M059J (cell line): Measurements from ENCODE around the gene CD47. TPM values are rescaled to one million over a fixed set of nuclear protein-coding genes. Genes with fewer than 3 reads are reported as not detected.
A peak's percentile ranks its signal among the peaks of the same experiment; 100 is the strongest.

Experiments
- DNase-seq: peaks from one replicate; pipeline ENCODE4 v3.0.0-alpha.2; 2012; ENCODE audit warnings: low read depth
- total RNA-seq: library from RNA; depleted of rRNA; stranded (reverse); fragments of >200 nt; shearing (Covaris generic); gene quantifications from 2 replicates; pipeline ENCODE4 v1.2.3, GENCODE V29; 2014

Gene CD47
- total RNA-seq, 1 experiment from 2014 or later = 189 TPM

DNA sequence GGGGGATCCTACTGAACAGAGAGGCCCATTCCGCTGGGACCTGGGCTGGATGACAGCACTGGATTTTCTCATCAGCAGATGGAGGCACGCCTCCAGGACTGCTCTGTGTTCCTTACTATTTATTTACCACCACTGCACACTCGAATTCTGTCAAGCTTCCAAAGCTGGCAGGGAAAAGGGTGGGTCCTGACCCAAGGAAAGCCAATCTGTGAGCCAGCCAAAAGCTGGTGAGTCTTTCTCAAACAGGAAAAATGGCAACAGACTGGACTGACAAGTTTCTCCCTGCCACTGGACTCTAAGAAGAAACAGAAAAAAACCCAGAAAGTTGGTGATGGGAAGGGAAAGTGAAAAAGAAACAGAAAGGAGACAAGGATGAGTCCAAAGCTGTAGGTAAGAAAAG lies 37.8 kb downstream of the CD47 start:
- no peak for DNase-seq

DNA sequence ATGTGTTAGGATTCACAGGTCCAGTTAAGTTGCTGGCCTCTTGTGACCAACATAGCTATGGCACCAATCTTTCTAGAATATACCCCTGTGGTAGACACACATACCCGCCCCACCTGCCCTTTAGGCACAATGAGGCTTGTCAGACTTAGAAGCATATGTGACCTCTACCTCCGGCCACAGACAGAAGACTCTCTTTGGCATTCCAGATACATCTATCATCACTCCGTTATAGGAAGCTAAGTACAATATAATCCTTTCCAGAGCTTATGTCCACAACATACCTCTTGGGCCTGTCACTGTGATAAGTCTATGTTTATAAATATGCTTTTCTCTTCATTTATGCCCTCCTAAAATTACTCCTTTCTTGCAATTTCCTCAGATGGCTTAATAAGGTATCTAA lies 39.8 kb downstream of the CD47 start:
- no peak for DNase-seq

DNA sequence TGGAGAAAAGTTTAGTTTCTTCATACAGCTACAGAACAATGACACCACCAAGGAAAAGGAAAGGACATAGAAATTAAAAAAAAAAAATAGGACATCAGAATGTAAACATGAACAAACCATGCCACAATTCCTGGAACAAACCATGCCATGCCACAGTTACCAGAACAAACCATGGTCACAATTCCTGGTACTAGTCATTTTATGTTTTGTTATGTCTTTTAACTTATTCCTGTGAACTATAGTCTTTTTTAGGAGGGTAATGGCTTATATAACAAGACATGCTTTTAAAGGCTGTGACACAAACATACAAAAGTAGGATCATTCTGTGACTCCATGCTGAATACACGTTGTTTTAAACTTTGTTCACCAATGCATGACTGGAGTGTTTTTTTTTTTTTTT lies 42.8 kb downstream of the CD47 start:
- DNase-seq = no peak

DNA sequence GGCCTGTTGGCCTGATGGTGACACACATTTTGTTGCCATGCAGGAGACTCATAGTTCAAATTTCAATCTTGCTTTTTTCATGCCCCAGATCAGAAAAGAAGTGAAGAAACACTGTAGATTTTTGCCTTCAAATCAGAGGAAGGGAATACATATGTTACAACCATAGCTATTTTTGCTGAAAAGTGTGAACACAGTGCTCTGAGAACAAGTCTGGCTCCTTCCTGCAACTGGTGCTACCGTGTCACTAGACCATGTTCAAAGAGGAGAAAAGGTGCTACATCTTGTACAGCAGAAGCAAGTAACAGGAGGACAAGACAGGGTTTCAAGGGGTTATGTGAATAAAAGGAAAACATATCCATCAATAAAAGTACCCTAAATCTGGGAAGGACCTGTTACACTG lies 44.6 kb downstream of the CD47 start:
- no peak for DNase-seq

DNA sequence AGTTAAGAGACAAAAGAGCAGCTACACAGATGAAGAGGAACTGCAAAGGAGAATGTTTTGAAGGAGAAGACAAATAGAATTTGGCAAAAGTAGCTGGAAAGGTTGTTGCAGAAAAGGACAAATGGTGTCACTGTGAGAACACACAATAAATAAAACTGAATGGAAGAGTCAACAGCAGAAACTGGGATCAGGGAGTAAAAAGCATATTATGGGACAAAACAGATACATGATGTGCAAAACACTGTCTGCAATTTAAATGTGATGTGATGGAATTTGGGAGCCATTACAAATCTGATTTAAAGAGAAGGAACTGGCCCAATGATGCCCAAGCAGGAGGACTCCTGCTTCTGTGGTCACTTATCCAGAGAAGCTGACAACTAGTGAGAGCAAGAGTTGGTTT lies 46.1 kb downstream of the CD47 start:
- no peak for DNase-seq

DNA sequence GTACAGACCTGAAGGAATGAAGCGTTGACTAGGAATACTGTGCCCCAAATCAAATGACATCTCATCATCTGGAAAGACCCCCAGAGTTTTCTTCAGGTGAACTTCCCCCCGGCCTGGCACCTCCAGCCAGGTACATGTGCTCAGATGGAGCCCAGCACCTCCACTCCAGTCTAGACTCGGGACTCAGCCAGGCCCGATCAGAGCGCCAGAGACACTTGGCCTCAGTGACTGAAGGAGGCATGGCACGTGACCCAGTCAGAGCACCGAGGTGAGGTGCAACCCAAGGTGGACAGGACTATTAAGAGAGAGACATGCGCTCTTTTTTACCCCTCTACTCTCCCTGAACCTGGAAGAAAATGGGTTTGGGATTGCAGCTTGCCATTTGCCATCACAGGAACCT lies 48.5 kb downstream of the CD47 start:
- DNase-seq = no peak

DNA sequence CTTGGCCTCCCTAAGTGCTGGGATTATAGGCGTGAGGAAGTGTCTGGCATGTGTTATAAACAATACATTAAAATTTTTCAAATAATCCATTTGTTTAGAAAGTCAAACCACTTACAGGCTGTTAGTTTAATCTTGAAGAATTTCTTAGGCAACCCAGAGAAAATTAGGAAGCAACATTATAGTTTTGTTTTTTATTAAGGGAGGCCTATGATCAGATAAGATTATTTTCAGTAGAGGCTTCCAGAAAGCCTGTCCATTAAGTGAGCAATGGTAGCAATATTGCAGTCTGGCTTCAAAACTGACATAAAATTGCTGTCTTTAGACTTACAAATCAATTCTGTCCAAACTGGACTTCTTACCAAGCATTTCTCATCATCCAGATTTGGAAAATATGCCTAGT lies 49.6 kb downstream of the CD47 start:
- DNase-seq = no peak

DNA sequence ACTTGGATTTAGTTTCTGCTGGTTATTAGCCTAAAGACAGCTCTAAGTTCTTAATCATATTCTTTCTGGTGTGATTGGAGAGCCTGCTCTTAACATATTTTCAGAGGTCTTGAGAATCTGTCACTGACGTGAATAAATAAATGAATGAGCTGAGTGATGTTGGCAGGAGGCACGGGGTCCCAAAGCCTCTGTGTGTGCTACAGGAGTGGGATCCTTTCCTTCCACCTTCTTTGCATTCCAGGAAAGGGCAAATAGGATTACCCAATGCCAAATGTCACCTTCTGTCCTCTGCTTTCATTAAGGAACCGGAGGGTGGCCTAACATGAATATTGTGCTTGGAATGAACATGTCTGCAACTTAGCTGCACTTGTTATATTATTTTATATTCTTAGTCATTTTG lies 53.1 kb downstream of the CD47 start:
- DNase-seq = no peak

DNA sequence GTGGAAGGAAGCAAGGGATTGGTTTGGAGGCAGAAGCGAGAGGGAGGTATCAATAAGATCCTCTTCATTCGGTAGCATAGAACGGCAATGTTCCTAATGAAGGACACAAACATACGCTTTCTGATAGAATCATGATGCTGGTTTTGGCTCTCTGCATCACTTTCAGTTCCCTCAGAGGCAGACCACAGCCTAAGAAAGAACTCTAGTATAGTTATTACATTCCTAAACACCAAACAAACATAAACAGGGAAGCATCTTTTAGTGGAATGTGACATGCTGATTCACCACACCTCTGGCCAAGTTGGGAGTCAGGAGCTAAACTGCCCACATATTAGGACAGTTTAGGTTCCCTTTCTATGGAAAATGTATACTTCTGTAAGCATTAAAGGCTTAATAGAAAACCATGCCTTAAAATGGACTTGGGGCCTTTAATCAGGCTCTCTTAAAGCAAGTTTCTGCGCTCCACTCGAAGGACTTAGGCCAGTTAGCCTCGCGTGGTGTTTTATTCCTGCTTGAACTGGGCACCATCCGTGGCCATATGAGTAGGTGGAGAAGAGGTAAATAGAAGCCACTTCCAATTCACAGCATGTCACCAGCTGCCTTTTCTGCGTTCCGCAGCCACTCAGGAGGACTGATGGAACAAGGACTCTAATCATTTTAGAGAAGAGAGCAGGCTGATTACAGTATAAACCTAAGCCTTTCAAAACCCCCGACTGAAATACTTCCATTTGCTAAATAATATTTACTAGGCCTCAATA lies 53.7 kb downstream of the CD47 start:
- DNase-seq = peak; percentile 47

DNA sequence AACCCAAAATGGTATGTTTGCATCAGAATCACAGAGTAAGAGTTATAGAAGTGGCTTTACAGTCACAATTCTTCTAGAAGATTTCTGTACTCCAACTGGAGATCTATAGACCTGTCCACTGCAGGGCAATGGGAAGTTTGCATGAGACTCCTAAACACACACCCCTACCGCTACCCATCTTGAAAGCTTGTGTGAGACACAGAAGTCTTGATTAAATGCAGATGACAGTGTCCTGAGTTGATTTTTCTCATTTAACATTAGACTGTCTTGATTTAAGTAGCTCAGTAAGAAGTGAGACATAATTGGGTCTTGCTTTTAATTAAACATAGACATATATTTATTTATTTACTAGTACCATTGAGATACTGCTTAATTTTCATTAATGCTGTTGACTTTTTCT lies 54.4 kb downstream of the CD47 start:
- no peak for DNase-seq

DNA sequence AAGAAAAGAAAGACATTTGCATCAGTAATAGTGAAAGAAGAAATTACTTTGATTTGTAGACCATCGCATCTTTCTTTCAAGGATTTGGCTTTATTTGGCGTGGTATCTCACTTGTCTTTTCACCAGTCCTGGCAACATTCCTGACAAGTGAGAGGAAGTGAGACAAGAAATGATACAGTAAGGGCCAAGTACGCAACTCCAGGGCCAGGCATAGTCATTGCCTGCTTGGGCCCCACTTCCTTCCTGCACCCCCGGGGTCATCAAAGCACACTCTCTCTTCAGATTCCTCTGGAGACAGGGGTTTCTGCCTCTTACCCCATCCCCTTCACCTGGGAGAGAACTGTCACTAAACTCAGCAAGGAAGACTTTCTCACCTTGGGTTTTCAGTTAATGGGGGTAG lies 55.1 kb downstream of the CD47 start:
- no peak for DNase-seq

DNA sequence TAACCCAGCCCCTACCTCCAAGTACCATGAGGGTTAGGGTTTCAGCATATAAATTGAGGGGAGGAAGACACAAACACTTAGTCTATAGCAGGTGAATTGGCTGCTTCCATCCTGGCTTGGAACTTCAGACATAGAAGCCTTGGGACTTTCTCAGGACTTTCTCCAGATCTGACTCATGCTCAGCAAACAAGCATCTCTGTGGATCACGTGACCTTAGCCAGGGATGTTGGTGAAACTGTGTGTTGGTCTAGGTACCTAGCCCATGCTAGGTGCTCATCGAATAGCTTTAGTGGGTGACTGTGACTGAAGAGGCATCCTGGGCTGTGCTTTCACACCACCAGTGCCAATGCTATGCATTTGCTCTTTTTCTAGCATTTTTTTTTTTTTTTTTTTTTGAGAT lies 58.9 kb downstream of the CD47 start:
- DNase-seq = peak; percentile 48

DNA sequence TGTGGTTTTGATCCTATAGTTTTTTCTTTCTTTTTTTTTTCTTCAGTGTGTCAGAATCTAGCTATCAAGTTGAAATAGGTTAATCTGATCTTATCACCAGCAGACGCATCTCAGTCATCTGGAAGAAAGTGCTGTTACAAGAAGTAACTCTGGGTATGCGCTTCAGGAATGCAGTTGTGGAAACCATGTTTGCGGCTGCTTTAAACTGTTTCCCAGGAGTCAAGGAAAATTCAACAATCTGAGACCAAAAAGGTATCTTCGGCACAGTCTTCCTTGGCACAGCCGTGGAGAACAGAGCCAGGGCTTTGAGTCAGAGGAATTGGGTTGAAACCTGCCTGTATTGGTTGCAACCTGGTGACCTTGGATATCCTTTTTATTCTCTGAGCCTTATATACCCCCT lies 59.9 kb downstream of the CD47 start:
- no peak for DNase-seq

DNA sequence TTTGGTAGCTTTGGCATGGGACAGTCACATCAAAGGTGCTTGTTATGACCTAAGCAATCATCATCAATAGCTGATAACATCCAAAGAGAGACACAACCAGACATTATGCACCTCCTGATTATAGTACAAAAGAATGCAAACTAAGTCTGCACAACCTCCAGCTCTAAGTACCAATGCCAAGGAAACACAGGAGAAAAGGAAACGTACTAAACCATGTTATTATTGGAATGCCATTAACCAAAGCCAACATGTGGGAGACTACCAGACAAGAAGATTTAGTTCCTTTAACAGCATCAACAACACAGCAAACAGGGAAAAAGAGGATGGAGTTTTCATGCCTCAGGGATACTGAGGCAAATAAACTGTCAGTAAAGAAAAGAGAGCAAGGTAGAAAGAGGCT lies 61.4 kb downstream of the CD47 start:
- DNase-seq = no peak

DNA sequence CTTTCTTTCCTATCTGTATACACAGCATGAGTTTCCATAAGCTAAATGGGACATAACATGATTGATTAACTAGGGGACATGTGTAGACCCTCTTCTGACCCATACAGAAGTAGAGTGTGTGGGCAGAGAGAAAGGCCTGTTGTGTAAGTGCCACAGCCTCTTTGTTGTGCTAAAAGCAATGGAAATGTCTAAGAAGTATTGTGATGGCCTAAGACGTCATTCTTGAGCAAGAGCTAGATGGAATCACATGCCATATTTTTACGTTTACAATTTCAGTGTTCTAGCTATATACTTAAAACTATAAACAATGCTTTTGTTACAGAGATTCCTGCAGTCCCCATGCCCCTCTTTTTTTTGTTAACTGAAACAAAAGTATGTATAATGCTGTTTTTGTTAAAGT lies 61.9 kb downstream of the CD47 start:
- DNase-seq = no peak

DNA sequence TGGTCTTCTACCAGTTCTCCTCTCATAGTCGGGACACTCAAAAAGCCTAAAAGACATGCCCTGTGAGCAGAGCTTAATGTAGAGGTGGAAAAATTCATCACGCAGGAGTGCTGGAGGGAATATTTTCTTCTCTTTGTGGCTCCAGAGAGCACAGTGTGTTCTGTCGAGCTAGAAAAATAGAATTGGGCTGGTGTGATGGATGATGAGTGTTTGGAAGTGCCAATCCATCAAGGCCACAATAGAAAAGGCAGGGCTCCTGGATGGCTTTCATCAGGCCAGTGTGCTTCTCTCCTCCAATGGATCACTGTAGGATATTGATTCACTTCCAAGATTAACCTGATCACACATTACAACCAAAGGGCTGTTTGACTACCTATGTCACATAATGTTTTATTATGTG lies 65.7 kb downstream of the CD47 start:
- DNase-seq = no peak

DNA sequence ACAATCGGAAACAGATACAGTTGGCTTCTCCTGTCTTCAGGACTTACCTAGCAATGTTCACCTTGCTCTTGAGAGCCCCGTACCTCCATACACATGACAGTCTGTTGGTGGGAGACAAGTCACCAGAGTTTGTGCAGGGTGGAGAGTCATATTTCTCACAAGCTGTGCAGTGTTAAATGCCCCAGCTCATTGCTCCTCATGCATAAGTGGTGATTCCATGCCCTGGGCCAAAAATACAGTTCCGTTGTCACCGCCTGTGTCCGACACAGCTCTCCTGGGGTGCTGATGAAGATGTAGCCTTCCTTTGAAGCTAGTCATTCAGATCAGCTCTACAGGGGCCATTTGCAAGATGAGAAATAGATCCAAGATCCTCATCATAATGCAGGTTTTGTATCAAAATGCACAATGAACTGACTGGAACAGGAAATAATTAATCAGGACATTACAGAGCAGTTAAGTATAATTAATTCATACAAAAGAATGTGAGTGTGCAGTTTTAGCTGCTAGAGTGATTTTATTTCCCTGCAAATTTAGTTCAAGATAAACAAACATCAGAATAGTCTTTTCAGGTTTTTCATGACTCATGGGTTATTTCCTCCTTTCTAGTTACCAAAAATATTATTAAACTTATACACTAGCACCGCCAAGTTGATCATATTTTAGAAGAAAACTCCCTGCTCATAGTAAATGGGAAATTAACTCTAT lies 66.5 kb downstream of the CD47 start:
- DNase-seq = peak; percentile 72

DNA sequence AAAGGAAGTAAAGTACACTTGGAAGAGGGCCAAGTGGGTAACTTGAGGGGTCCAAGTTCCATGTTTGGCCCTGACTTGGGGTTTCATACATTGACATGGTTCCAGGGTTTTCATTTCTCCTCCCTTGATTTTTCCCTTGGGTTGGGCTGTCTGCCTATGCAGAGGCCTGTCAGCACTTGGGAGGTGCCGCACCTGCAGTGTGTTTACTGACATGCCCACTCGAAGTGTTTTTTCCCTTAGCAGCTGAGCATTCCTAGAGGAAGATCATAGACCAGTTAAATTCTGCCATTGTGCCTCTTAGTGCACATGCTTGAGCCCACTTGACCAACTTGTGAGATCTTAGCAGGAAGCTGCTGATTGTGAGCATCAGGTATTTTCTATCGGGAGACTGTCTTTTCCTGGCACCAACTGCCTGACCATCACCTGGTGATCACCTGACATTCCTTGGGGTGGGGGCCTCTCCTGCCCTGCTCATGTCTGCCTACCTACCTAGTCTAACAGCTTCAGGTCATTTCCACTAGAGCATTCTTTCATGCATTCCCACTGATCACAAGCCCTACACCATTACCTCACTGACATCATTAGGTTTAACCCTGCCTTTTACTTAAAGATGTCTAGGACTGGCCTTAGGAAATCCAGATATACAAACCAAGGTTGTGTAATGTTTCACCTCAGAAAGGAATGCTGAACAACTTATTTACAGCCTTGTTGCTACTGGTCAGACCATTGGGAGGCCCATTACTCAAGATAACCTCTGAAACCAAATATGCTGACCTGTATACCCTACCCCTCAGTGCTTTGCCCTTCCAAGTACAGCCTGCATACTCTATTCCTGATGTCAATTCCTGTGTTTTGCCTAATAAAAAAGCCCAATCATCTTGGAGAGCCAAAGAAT lies 68.3 kb downstream of the CD47 start:
- no peak for DNase-seq

DNA sequence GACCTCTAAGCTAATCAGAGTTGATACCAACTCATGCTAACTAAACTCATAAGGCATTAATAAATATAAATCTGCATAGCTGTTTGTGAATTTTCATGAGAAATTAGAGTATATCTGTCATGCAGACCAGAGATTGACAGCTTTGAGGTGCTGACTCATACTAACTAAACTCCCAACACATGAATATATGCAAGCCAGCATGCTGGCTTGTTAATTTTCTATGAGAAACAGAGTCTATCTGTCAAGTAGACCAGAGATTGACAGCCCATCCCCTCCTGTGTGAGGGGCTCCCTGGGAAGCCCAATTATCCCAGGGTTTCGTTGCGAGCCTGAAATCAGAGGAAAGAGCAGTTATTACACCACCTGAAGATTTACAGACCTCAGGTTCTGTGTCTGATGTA lies 69.3 kb downstream of the CD47 start:
- no peak for DNase-seq

DNA sequence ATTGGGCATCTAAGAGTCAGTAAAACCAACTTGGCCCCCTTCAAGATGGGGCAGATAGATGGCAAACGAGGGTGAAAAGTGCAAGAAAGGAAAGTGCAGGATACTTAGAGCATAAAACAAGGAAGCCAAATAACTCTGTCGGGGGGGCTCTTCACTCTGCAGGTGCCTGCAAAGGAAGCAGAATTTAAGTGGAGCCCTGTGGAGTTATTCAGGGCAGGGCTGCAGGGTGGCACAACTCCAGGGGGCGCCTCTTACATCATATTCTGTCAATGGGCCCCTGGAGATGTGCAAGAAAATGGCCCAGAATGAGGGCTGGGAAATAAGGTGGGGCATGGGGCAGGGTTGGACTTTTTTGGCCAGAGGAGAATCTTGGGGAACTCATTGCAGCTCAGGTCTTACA lies 69.7 kb downstream of the CD47 start:
- no peak for DNase-seq

DNA sequence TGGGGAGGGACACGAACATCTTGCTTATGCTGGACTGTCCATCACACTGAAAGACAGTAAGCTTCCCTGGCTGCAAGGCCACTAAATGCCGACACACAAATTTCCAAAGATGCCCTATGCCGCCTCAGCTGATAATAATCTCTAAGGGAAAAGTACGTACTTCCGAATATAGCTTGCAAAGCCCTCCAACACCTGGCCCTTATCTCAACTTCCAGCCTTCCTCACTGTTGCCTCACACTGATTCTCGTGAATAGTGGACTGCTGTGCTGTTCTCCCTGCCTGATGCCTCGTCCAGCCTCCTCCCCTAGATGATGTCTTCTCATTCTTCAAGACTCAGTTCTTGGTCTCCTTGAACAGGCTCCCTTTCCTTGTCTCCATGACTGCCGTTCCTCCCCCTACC lies 72.3 kb downstream of the CD47 start:
- DNase-seq = no peak

DNA sequence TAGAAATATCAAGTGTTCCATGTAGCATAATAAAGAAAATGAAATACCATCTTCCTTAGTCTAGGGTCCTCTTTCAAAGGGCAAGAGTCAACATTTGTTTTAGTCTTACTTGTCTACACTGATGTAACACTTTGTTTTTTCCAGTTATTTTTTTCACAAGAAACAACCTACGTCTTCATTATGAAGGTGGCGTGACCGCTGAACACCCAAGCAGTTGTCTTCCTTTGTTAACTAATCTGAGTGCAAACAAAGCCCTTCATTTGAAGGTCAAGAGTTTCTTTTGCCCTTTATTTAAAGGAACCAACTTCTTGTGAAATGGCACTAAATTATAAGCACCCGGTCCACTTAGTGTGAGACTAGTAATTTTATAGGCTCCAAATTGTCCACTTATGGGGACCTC lies 73.2 kb downstream of the CD47 start:
- no peak for DNase-seq

DNA sequence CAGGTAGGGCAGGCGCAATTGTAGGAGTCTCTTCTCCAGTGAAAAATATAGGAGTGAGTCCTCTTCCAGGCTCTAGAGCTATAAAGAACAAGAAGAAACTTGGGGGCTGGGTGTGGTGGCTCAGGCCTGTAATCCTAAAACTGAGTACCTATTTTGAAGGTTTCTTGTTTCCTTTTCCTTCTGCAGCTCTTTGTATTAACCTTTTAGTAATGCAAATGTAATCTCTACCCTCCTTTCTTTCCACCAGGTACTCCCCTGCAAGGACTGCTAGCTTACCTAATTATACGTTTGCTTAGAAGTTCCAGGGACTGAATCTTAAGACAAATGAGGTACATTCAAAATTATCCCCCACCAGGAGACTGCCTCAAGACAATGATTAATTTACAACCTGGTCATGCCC lies 75.9 kb downstream of the CD47 start:
- DNase-seq = no peak
